Measurements from ENCODE around the gene ANKFY1.
"Not testable (repeated sequence)": the region's sequence is repeated elsewhere in the genome, so short reads cannot be mapped to it uniquely, and the experiment has no call there.

The ANKFY1 gene

GRCh38 chr17:4148611-4149308 is 115.0 kb downstream of the ANKFY1 start:
- no peak for DNase-seq

GRCh38 chr17:4147751-4148310 is 115.9 kb downstream of the ANKFY1 start:
- no peak for DNase-seq

DNA sequence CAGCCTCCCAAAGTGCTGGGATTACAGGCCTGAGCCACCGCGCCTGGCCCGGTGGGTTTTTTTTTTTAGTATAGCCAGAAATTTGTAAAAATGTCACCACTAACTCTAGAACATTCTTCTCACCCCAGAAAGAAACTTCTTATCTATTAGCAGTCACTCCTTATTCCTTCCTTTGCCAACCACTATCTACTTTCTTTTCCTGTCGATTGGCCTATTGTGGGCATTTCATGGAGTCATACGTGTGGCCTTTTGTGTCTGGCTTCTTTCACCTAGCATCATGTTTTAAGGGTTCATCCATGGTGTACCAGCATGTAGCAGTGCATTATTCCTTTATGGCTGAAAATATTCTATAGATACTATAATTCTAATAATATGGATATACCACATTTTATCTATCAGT is 117.1 kb downstream of the ANKFY1 start:
- DNase-seq: no peak

GRCh38 chr17:4144422-4144747 is 119.4 kb downstream of the ANKFY1 start:
- no peak for DNase-seq

DNA sequence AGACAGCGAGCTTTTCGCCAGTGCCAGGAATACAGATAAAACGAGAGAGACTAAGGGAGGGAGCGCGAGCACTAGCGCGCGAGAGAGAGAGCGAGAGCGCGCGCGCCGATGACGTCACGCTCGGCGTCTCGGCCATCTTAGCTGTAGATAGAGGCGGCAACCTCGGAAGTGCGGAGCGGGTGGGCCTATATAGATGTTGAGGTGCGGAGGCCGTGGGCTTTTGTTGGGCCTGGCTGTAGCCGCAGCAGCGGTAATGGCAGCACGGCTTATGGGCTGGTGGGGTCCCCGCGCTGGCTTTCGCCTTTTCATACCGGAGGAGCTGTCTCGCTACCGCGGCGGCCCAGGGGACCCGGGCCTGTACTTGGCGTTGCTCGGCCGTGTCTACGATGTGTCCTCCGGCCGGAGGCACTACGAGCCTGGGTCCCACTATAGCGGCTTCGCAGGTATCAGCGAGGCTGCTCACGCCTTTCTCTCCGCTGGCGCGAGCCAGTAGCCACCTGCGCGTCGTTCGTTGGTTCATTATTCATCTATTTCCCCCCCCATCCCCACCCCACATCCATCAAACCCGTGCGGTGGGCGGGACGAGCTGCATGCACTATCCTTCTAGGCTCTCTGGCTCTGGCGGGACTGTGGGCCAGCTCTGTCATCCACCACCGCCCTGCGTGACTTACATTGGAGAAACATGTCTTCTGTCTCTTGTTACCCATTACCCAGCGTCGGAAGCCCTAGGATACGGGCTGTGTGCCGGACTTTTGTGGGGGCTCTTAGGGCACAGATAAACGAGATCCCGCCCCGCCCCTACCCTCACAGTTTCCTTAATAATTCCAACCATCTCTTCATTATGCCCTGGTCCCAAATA is 120.0 kb downstream of the ANKFY1 start:
- peak; percentile 75 for DNase-seq

DNA sequence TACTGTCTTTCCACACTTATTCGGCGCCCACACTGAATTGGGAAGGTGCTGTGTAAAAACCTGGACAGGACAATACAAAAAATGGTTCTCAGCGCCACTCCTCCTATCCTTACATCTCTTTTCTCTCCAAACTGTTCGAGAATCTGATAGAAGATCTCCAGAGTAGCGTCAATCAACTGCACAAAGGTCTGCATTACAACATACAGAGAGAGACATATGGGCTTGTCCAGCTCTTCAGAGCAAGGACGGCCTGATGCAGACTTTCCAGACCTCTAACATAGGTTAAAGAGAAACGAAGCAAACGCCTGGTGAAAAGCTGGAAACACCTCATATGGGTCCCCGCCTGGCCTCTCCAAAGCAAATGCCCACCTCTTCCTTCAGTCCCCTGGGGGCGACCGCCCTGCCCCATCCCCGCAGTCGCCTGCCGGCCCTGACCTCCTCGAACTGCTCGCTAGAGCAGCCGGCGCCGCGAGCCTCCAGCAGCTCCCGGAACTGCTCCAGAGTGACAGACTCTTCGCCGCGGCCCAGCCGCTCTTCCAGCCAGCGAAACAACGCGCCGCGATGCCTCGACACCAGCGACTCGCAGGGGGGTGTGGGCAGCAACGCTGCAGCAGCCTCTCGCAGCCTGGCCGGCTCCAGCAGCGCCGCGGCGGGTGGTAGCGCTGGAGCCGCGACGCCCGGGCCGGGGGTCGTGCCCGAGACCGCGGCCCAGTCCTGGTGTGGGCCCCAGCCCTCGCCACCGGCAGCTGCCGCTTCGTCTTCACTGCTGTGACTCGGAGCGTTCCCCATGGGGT is 121.5 kb downstream of the ANKFY1 start:
- DNase-seq: no peak

DNA sequence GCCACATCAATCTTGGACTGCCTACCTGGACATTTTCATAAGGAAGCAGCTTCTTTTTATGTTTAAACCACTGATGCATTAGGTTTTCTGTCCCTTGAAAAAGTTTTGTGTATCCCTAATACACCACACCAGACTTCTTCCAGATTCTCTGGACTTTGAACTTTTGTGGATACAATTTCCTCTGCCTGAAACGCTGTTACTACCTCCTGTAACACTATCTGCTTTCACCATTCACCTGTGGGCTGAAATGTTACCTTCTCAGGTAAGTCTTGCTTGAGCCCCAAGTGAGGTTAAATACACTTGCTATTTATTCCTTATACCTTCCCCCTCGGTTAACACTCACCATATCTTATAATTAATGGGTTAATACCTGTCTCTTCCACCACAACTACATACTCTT is 123.7 kb downstream of the ANKFY1 start:
- DNase-seq: no peak

DNA sequence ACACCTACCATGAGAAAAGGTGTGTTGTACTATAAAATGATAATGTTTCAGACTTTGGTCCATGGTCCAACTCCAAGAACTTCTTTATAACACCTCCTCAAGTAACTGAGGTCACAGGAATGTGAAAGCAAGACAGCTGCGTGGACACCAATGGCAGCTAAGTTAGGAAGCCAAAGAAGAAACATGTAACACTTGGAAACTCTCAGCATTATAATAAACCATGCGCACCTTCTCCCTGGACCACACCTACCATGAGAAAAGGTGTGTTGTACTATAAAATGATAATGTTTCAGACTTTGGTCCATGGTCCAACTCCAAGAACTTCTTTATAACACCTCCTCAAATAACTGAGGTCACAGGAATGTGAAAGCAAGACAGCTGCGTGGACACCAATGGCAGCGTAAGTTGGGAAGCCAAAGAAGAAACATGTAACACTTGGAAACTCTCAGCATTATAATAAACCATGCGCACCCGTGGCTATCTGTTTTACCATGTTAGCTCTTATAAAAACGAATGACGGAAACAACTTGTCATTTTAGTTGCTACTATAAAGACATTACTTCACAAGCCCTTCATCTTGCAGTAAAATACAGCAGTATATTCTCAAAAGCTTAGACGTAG is 124.8 kb downstream of the ANKFY1 start:
- not testable (repeated sequence) for DNase-seq

GRCh38 chr17:4136373-4136772 is 127.4 kb downstream of the ANKFY1 start:
- peak; percentile 58 for DNase-seq

- no peak for DNase-seq
These were observed 128.3 kb downstream of the ANKFY1 start for GRCh38 chr17:4135489-4135888.

- DNase-seq: no peak
These were observed 129.1 kb downstream of the ANKFY1 start for GRCh38 chr17:4134721-4135120.

- no peak for DNase-seq
These were observed 133.1 kb downstream of the ANKFY1 start for GRCh38 chr17:4130715-4131114.

DNA sequence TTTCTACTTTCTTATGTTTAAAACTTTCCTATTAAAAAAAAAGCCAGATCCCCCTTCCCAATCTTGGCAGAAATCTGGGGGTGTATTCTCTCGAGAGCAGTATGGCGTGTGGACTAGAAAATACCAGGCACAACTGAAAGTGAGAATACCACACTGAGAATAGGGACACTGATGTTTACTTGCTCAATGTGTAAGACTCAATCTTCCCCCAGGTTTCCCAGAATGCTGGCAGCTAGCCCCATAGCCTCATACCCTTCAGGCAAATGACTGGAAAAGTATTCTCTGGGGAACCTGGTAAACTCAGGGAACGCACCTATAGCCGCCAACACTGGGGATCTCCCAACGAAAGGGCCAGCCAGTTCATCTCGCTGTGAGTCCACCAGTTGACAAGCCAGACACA is 136.2 kb downstream of the ANKFY1 start:
- DNase-seq: no peak

DNA sequence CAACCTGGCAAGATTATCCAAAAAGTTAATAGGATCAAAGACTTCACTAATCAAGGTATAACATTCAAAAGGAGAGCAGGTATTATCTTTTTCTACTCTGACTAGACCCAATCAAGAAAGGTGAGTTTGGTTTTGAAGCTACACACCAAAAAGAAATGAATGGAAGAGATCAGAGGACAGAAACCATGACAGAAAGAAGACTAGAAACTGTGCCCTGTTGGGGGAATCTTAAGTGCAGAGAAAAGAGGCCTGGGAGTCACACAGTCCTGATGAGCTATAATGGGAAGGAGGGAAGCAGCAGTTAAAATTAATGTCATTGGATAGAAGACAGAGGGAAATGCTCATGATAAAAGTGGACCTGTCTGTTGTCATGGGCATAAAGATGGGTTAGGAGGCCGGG is 138.2 kb downstream of the ANKFY1 start:
- no peak for DNase-seq

- DNase-seq: no peak
These were observed 138.8 kb downstream of the ANKFY1 start for GRCh38 chr17:4124999-4125398.

DNA sequence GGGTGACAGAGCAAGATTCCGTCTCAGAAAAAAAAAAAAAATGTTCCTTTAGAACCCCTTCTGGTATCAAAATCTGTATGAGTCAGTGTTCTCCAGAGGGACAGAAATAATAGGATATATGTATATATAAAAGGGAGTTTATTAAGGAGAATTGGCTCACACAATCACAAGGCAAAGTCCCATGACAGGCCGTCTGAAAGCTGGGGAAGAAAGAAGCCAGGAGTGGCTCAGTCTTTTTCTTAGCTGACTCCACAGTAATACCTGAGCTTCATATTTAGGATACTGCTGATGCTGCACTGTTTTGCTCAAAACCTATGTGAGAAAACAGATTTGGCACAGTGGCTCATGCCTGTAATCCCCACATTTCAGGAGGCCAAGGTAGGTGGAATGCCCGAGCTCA is 143.4 kb downstream of the ANKFY1 start:
- DNase-seq: no peak

- DNase-seq: no peak
These were observed 144.5 kb downstream of the ANKFY1 start for GRCh38 chr17:4119299-4119698.

DNA sequence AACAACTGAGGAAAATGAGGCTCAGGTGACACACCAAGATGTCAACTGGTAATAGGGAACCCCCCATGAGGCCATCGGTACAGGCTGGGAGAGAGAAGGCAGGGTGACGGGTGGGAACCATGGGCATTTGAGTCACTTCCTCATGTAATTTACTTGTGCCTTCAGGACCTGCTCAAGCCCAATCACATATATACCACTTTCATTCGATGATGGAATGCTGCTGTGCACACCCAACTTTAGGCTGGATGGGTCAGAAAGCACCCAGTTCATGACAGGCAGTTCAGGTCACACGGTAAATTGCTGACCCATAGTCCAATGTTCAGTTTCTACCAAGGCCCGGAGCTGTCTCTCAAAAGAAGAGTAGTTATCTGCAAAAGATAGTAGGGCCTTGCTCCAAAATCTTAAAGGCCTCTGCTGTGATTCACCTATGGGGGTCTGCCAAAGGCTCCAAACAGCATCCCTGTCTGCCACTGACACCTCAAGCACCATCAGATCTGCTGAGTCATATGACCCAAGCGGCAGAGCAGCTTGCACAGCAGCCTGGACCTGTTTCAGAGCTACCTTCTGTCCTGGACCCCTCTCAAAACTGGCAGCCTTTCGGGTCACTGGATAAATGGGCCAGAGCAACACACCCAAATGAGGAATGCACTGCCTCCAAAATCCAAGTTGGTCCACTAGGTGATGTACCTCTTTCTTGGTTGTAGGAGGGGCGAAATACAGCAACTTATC is 145.6 kb downstream of the ANKFY1 start:
- no peak for DNase-seq

DNA sequence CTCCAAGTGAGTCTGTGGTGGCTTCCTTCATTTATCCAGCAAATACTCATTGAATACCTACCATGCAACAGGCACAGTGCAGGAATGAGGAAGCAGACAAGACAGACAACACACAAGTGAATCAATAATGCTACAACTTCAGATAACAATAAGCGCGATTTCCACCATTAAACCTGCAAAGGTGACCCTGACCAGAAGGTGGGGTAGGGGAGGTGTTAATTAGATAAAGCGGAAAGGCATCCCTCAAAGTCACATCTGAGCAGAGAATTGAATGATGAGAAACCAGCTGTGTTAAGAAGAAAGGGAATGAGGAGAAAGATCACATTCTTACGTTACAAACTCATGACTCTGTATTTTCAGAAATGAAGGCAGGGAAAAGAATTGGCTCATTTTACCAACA is 147.3 kb downstream of the ANKFY1 start:
- no peak for DNase-seq

All from NCI-H2029 (cell line).